ENCODE data around the gene CIB4.
"Not testable (repeated sequence)": the region's sequence is repeated elsewhere in the genome, so short reads cannot be mapped to it uniquely, and the experiment has no call there.

CIB4 gene

DNA sequence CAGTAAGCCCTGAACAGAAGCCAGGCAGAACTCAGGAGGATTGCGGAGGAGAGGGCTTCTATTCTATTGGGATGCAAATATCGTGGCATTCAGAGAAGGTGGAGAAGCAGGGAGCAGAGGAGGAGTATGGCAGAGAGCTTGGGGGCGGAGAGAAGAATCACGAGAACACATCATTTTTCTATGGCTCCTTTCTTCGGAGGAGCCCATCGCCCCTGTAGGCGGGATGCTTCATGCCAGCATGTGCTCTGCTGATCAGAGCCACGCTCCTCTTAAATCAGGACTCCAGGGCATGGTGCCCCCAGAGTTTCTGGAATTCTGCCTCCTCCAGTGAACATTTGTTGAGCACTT, 71.1 kb downstream of the CIB4 start:
- FAIRE-seq (no peak), DNase-seq (ENCODE audit: low spot score) (no peak)

DNA sequence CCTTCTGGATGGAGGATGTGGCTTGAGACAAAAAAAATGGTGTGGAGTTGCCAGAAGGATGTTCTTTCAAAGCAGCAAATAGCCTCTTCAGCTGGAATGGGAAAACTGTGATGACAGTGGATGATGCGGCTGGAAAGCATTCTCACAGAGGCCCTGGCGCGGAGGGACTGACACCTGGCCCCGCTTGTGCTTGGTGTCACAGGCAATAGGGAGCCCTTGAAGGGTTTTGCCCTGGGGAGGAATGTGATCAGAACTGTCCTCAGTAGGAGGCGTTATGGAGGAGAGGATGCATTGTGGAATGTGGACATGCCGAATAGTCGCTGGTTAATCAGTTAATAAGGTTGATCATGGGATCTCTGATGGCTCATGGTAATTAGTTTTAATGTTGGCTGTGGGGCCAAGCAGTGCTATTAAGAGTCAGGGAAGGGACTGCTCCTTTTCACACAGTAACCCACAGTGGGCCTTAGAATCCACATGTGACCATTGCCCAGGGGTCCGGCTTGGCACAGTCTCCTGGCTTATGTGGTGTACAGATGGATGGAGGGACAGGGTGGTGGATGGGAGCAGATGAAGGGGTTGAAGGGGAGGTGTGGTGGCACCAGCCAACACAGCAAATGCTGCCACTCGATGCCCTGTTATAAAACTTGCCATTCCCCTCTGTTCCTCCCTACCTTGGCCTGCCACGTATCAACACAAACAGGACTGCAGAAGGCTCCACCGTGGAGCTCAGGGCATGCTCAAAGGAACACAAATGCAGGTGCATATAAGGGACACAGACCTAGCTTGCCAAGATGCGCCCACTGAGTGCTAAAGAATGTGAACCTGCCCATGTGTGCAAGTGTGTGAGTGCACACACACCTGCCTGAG, 71.7 kb downstream of the CIB4 start:
- FAIRE-seq (peak; percentile 32), DNase-seq (ENCODE audit: low spot score) (no peak)

DNA sequence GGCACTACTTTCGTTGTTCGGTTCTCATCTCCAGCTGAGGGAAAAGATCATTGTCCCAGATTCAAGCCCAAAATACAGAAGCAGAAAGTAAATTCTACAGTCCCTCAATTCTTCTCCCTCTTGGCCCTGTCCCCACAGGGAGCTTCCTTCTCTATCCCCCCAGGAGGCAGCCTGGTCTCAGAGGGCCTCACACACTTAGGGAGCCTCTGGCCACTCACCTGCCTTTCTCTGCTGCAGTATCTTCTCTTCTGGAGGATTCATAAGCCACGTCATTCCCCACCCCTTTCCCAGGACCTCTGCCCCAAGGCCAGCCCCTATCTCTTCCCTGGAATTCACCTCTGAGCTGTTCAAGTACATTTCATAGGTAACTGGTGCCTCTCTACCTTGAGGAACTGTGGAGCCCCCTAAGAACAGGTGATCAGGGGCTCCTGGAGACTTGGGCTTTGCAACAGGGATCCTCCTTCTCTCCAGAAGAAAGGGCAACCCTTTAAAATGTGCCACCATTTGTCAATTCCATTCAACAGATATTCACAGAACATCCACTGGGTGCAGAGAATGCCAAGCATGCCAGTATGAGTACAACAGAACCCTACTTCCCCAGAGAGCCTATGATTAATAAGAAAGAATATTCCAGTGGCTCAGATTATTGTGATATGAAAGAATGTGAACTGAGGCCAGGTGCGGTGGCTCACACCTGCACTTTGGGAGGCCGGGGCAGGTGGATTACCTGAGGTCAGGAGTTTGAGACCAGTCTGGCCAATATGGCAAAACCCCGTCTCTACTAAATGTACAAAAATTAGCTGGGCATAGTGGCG, 72.9 kb downstream of the CIB4 start:
- FAIRE-seq (no peak), DNase-seq (ENCODE audit: low spot score) (no peak)

DNA sequence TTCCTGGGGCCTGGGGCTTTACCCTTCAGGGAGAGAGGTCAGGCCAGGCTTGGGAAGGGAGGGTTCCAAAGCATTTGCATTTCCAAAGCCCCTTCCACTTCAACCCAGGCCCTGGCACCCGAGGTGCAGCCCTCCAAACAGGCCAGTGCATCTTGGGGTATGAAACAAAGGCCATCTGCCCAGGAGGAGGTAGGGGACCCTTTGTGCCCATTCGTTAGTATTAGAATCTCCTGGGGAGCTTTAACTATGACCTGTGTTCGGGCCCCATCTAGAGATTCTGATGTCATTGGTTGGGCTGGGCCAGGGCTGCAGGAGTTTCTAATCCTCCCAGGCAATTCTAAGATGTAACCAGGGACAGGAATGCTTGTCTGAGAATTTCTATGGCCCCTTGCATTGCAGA, 73.6 kb downstream of the CIB4 start:
- no peak for DNase-seq (ENCODE audit: low spot score)
- FAIRE-seq, result no peak

DNA sequence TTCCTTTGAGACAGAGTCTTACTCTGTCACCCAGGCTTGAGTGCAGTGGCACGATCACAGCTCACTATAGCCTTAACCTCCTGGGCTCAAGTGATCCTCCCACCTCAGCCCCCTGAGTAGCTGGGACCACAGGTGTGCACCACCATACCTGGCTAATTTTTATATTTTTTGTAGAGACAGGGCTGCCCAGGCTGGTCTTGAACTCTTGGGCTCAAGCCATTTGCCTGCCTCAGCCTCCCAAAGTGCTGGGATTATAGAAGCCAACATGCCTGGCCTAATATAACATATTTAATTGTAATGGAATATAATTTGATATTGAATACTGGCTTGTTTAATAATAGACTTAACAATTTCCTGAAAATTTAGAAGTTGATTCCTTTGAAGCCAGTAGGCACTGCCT, 74.4 kb downstream of the CIB4 start:
- not testable (repeated sequence) for FAIRE-seq; DNase-seq (ENCODE audit: low spot score)

DNA sequence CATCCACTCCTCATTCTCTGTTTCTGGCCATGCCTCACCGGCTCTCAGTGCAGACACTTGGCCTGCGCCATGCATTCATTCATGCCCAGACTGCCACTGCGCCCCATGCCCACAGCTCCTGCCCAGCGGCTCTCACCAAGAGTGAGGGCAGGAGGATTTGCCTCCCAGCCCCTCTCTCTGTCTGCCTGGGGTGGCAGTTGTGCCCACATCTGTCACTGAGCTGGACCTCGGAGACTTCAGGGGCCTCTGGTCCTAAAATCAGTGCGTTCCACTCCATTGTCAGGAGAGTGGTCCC, 75.1 kb downstream of the CIB4 start:
- FAIRE-seq (no peak), DNase-seq (ENCODE audit: low spot score) (no peak)

DNA sequence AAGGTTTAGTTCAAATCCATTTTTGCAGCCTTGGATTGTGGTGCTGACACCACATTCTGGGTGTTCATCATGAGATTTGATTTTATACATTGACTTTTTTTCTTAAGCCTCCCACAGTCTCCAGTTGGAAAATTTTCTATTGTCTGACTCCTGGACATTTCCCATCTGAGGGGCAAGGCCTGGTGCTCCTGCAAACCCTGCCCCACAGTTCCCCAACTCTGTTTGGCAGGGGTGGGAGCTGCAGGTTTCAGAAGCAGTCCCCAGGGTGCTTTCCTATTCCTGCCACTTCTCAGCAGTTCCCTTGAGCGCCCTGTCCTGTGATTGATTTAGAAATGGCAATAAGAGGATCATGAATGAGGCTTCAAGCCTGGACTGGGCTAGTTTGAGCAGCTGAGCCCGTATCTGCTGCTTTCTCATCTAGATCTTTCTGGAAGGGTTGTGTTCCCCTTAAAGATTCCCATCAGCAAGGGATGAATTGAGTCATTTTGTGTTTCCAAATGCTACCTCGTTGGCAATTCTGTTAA, 77.0 kb downstream of the CIB4 start:
- FAIRE-seq (no peak), DNase-seq (ENCODE audit: low spot score) (no peak)

DNA sequence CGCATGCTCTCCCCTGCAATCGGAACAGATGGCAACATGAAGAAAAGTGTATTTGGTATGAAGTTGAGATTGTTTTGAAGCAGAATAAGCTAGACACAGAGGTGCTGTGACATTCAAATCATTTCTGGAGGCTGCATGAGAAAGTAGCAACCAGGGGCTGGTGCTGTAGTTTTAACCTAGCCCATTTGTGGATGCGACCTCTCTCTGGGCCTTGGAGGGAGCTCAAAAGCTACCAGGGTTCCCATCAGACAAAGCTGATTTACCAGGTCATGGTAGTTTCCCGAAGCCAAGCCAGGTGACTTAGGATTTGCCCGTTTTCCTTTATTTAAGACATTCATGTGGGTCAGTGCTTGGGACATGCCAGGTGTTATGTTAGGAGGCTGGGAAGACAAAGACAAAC, 77.5 kb downstream of the CIB4 start:
- no peak for DNase-seq (ENCODE audit: low spot score)
- no peak for FAIRE-seq

DNA sequence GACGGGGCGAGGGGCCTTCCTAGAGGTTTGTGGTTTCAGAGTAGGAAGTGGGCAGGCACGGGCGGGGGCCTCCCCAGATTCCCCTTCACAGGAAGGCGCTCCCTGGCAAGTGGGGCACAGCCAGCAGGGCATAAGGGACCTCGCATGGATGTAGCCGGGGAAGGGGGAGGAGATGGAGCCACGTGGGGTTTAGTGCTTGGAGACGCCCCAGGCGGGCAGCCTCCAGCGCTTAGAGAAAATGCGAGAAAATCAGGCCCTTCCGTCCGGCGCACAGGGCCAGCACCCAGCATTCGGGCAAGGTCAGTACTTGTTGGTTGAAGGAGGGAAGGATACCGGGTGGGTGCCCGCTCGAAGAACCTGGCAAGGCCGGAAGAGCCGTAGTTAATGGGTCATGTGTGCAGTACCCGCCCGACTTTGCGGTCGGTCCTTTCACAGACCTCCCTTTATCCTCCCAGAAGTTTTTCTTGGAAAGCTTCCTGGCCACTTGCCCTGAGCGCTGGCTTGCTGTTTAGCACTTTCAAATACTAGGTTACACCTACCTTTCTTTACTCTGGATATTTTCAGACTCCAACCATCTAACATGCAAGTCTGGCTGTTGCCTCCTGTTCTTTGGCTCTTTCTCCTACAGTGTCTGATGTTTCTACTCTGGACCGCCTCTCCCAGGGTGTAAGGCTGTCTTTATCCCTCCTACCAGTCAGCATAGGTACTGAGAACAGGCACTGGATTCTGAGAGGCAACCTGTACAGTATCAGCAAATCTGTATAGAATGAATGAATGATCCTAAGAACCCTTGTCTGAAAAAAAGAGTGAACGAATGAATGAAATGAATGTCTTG, 78.1 kb downstream of the CIB4 start:
- no peak for FAIRE-seq
- DNase-seq (ENCODE audit: low spot score), result peak; percentile 81

DNA sequence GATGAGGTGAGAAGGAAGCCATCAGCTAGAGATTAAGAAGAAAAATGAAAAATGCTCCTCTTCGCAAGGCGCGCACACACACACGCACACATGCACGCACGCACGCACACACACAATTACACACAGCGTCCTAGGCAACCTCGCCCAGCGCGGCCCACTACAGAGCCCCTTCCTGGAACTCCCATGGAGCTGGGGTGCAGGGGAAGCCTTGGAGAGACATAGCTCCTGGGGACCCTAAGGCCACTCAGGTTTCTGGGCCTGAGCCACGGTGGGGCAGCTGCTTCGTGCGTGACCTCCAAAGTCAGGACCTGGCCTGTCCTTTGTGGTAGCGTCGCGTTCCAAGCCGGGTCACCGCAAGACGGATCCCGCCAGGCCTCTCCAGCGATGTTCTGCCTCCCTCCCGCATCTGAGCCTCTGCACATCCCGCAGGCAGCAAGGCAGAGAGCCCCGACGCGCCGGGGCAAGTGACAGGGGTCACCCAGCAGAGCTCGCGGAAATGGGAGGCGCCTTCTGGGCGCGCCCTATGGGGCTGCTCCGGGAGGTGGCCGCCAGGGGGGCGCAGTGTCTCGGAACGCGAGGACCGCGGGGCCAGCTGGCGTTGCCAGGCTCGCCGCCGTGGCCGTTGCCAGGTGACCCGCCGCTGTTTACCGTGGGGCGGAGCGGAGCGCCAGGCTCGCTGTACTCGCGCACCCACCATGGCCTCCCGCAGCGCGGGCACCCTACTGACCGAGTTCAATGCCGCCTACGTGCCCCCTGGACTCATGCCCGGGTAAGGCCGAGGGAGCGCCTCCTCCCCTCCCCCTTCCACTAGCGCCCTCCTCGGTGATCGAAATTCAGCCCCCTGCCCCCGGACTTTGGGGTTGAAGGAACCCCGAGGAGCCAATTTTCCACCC, 79.0 kb downstream of the CIB4 start:
- peak; percentile 66 for FAIRE-seq
- peak; percentile 78 for DNase-seq (ENCODE audit: low spot score)

DNA sequence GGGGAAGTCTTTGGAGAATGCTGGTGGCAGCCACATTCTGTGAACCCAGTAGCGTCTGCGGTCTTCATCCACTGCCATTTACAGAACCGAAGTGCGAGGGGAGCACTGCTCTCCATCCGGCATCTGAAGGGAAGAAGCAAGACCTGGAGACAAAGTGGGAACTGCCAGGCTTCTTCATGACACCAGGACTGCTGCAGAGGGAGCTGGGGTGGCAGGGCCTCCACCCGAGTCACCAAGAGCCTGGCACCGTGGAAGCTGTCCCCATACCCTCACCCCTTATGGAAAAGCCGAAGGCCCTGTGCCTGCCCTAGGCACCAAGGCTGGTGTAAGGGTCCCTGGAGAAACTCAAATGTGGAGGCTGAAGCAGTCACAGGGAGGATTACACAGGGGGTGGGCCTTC, 79.8 kb downstream of the CIB4 start:
- DNase-seq (ENCODE audit: low spot score) (no peak), FAIRE-seq (no peak)

DNA sequence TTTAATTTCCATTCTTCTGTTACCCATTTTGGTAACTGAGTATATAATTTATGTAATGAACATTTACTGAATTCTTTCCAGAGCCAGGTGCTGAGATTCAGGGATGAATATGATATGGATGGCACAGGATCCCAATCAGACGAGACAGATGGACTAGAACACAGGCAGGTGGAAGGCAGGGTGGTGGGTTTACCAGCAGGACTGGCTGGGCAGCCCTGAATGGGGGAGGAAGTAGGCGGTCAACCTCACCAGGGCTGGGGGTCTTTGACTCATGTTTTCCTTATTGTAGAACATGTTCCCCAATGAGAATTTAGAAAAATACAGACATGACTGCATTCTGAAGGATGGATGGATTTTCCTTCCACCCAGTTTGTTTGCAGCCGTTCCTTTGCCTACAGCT, 80.3 kb downstream of the CIB4 start:
- no peak for DNase-seq (ENCODE audit: low spot score)

DNA sequence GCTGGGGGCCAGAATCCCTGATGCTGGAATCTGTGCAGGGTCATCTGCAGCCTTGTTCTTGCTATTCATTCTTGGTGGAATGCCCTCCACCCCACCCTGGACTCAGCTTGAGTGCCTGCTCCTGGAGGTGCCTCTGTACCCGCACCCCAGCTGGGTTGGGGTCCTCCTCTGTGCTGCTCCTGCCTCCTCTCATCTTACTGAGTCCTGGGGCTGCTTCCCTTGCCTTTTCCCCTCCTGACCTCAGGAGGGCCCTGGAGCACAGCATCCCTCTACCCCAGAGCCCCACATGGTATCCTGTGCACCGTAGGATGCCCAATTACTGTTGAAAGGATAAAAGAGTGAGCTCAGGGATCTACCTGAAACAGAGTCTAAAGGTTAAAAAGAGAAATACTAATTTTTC, 81.6 kb downstream of the CIB4 start:
- no peak for DNase-seq (ENCODE audit: low spot score)
- no peak for FAIRE-seq

More for the DNA sequence above, 80.3 kb downstream of the CIB4 start:
- FAIRE-seq, result peak; percentile 46

DNA sequence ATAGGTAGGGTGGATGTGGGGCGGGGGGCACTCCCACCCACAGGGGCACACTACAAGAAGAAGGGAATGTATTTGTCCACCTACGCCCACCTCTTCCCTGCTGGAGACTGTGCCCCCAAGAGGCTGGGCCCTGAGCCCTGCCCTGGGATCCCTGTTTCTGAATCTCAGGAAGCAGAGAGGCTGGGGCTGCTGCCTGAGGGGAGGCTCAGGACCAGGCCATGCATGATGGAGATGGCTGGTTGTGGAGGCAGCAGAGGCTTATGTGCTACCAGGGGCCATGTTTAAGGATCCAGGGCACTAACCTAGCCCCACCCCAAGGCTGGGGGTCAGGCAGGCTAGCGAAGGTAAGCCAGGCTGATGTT, 82.1 kb downstream of the CIB4 start:
- FAIRE-seq (no peak), DNase-seq (ENCODE audit: low spot score) (no peak)

DNA sequence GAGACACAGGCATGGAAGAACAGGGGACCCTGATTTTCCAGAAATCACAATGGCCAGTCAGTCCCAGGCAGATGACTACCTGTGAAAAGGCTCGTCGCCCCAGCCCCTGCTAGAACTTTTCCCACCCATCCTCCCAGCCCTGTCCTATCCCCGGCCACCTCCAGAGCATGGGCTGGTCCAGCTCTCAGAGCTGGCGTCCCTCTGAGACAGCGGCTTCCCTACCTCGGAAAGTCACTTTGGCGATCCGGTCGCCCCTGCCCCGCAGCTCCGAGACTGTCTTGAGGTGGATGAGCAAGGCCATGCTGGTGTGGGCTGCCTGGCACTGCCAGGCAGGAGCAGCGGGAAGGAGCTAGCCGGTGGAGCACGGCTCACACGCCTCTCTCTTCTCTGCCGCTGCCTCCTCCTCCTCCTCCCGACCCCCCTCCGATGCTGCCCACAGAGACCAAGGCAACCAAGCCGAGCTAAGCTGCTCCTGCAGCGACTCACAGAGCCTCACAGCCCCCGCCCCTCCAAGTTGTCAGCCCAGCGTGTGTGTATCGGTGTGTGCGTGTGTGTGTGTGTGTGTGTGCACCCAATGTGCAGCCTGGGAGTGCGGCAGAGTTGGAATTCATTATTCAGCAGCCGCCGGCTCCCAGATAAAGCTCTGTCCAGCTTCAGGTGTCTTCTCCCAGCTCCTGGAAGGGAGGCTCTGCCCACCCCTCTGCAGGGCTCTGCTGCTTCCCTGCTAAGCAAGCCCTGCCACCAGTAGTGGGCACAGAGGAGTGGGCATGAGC, 82.7 kb downstream of the CIB4 start:
- no peak for DNase-seq (ENCODE audit: low spot score)
- FAIRE-seq, result no peak

DNA sequence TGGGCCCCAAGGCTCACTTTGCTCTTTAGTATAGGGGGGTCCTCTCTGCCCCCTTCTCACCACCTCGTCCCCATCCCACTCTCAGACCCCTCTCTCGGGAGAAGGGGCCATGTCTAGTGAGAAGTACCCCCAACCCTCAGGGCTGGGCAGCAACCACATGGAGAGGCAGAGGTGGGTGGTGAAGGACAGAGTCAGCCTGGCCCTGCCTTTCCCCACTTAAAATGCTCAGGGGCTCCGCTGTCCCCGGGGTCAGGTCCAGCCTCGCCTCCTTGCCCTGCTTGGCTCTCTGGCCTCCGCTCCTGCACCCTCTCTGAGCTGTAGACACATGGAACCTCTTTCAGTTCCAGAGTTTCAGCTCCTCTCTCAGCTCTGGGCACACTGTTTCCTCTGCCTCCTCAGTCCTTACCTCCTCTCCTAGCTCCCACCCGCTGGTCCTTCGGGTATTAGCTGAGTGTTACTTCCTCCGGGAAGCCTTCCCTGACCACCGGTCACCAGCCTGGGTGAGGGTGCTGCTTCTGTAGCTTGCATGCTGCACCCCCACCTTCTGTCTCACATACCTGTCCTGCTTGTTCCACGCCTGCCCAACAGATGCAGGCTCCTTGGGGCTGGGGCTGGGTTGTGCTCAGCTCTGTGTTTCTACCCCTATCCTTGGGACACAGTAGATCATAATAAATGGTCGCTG, 83.8 kb downstream of the CIB4 start:
- FAIRE-seq, result no peak
- no peak for DNase-seq (ENCODE audit: low spot score)

DNA sequence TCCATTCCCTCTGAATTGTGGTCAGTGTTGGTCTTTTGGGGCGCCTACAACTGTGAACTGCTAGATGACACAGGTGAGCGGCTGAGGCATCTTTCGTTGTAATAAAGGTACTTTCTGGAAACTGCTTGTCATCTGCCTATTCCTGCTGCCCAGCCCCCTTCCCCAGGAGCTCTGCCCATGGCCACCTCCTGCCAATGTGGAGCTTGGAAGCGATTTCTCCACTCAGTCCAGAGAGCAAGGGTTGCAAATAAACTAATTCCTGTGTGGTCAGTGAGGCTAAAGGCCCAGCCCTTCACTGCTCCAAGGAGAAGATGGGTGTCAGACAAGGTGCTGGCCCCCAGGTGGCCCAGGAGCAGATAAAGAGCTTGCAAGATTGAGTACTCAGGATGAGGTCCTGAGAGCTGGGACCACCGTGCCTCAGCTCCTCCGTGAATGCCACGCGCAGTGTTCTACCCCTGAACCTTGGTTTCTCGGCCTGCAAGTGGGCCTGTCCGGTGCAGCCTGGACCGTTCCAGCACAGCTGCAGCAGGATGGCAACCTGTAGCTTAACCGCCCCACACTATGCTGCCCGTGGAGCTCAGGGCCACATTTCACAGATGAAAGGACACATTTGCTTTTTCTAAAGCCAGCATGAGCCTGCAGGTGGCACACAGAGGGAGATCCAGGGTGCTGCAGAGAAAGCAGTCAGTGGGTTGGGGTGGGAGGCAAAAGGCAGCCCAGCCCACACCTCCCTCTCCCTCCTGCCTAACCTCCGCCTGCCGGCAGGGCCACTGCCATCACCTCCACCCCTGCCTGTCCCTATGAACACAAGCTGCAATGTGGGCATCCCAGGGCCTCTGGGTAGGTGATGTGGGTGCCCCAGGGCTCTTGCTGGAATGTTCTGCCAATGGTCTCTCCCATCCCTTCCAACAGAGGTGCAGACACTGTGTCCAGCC, 84.6 kb downstream of the CIB4 start:
- no peak for DNase-seq (ENCODE audit: low spot score)
- FAIRE-seq, result peak; percentile 35

All from urothelium cell line (cell line).